AG08395 (cell line): ENCODE measurements around the gene MYO6.

ENCODE experiments used
- DNase-seq: peaks from one replicate; pipeline ENCODE4 v3.0.0; 2012; ENCODE audit warnings: mixed read lengths, low spot score

MYO6 gene

GRCh38 chr6:75827163-75827562, 78.1 kb downstream of the MYO6 start:
- DNase-seq, result no peak

GRCh38 chr6:75830959-75831885, 82.2 kb downstream of the MYO6 start:
- peak; percentile 21 for DNase-seq

- DNase-seq, result no peak
Observed at GRCh38 chr6:75834447-75834846, 85.4 kb downstream of the MYO6 start.

GRCh38 chr6:75842191-75842590, 93.2 kb downstream of the MYO6 start:
- no peak for DNase-seq

GRCh38 chr6:75842732-75843131, 93.7 kb downstream of the MYO6 start:
- DNase-seq, result no peak

GRCh38 chr6:75843396-75843795, 94.4 kb downstream of the MYO6 start:
- no peak for DNase-seq

- DNase-seq, result no peak
Observed at GRCh38 chr6:75848274-75848673, 99.2 kb downstream of the MYO6 start.

- no peak for DNase-seq
Observed at GRCh38 chr6:75849329-75850025, 100.4 kb downstream of the MYO6 start.

GRCh38 chr6:75850026-75850833, 101.2 kb downstream of the MYO6 start:
- no peak for DNase-seq

- no peak for DNase-seq
Observed at GRCh38 chr6:75852721-75853120, 103.7 kb downstream of the MYO6 start.

GRCh38 chr6:75853806-75854205, 104.8 kb downstream of the MYO6 start:
- no peak for DNase-seq

GRCh38 chr6:75855052-75855451, 106.0 kb downstream of the MYO6 start:
- peak; percentile 46 for DNase-seq

- DNase-seq, result no peak
Observed at GRCh38 chr6:75856902-75857301, 107.9 kb downstream of the MYO6 start.

- DNase-seq, result no peak
Observed at GRCh38 chr6:75863001-75863400, 114.0 kb downstream of the MYO6 start.

- no peak for DNase-seq
Observed at GRCh38 chr6:75863784-75864183, 114.7 kb downstream of the MYO6 start.

GRCh38 chr6:75864446-75864845, 115.4 kb downstream of the MYO6 start:
- DNase-seq, result no peak

GRCh38 chr6:75870389-75870788, 121.3 kb downstream of the MYO6 start:
- DNase-seq, result no peak

GRCh38 chr6:75874224-75874623, 125.2 kb downstream of the MYO6 start:
- no peak for DNase-seq

GRCh38 chr6:75876152-75876551, 127.1 kb downstream of the MYO6 start:
- no peak for DNase-seq

GRCh38 chr6:75880305-75880704, 131.3 kb downstream of the MYO6 start:
- no peak for DNase-seq

- DNase-seq, result peak; percentile 19
Observed at GRCh38 chr6:75882734-75883133, 133.7 kb downstream of the MYO6 start.

GRCh38 chr6:75884822-75885221, 135.8 kb downstream of the MYO6 start:
- no peak for DNase-seq
